ENCODE measurements around the gene PRSS38.

PRSS38 gene

GRCh38 chr1:227815468-227816409 lies at the start of gene PRSS38:
Gene PRSS38 (plus strand): TSS chr1:227815675. CDS start chr1:227815717, 42 bp downstream.
- Histone ChIP-seq H3K36me3 (ENCODE audit: insufficient read depth, low read length) (no peaks in the 10 kb centered on the region), H3K9me3 (ENCODE audit: low read depth, low read length) (no peaks in the 10 kb centered on the region), H3K9ac (ENCODE audit: insufficient read length) (no peak within 1 kb of the TSS), H3K4me3 (no peak within 1 kb of the TSS), H3K27ac (no peak within 1 kb of the TSS)
- TF ChIP-seq FOXP2 (optimal IDR thresholded peaks at IDR 0.05; ENCODE audit: control extremely low read depth, extremely low read length, insufficient read depth): no peak
- no peak for TF ChIP-seq EZH2 (IDR thresholded peaks at IDR 0.05)
- TF ChIP-seq POLR2AphosphoS5 (IDR thresholded peaks at IDR 0.05; ENCODE audit: borderline replicate concordance, low read depth, low read length): no peak
- no peak for DNase-seq (ENCODE audit: low read depth, low spot score)

- no peak overlapping the region for H3K9ac ChIP-seq (ENCODE audit: insufficient read length)
- peaks cover 18% of the 10 kb centered on the region; the same call in 1 of the 2 replicates for H3K36me3 ChIP-seq (ENCODE audit: insufficient read depth, low read length)
- H3K9me3 ChIP-seq (ENCODE audit: low read depth, low read length): no peaks in the 10 kb centered on the region
- H3K27ac ChIP-seq: no peak overlapping the region
- no peak overlapping the region for H3K4me3 ChIP-seq
- TF ChIP-seq FOXP2 (optimal IDR thresholded peaks at IDR 0.05; ENCODE audit: control extremely low read depth, extremely low read length, insufficient read depth) (no peak), POLR2AphosphoS5 (IDR thresholded peaks at IDR 0.05; ENCODE audit: borderline replicate concordance, low read depth, low read length) (no peak), EZH2 (IDR thresholded peaks at IDR 0.05) (no peak)
- DNase-seq (ENCODE audit: low read depth, low spot score): no peak
Observed at GRCh38 chr1:227766015-227766634, 49.4 kb upstream of the PRSS38 start.

GRCh38 chr1:227766653-227767277 lies 48.7 kb upstream of the PRSS38 start:
- Histone ChIP-seq H3K9ac (ENCODE audit: insufficient read length) (no peak overlapping the region), H3K27ac (no peak overlapping the region), H3K4me3 (no peak overlapping the region), H3K36me3 (ENCODE audit: insufficient read depth, low read length) (peaks cover 13% of the 10 kb centered on the region; the same call in 1 of the 2 replicates), H3K9me3 (ENCODE audit: low read depth, low read length) (no peaks in the 10 kb centered on the region)
- TF ChIP-seq FOXP2 (optimal IDR thresholded peaks at IDR 0.05; ENCODE audit: control extremely low read depth, extremely low read length, insufficient read depth): no peak
- TF ChIP-seq POLR2AphosphoS5 (IDR thresholded peaks at IDR 0.05; ENCODE audit: borderline replicate concordance, low read depth, low read length): no peak
- no peak for TF ChIP-seq EZH2 (IDR thresholded peaks at IDR 0.05)
- no peak for DNase-seq (ENCODE audit: low read depth, low spot score)

GRCh38 chr1:227767401-227768124 lies 47.9 kb upstream of the PRSS38 start:
- Histone ChIP-seq H3K27ac (no peak overlapping the region), H3K9me3 (ENCODE audit: low read depth, low read length) (no peaks in the 10 kb centered on the region), H3K9ac (ENCODE audit: insufficient read length) (no peak overlapping the region), H3K4me3 (no peak overlapping the region), H3K36me3 (ENCODE audit: insufficient read depth, low read length) (peaks cover 13% of the 10 kb centered on the region; the same call in 1 of the 2 replicates)
- no peak for DNase-seq (ENCODE audit: low read depth, low spot score)
- no peak for TF ChIP-seq FOXP2 (optimal IDR thresholded peaks at IDR 0.05; ENCODE audit: control extremely low read depth, extremely low read length, insufficient read depth)
- no peak for TF ChIP-seq EZH2 (IDR thresholded peaks at IDR 0.05)
- TF ChIP-seq POLR2AphosphoS5 (IDR thresholded peaks at IDR 0.05; ENCODE audit: borderline replicate concordance, low read depth, low read length): no peak

- no peak for TF ChIP-seq EZH2 (IDR thresholded peaks at IDR 0.05)
- TF ChIP-seq POLR2AphosphoS5 (IDR thresholded peaks at IDR 0.05; ENCODE audit: borderline replicate concordance, low read depth, low read length): no peak
- no peak for TF ChIP-seq FOXP2 (optimal IDR thresholded peaks at IDR 0.05; ENCODE audit: control extremely low read depth, extremely low read length, insufficient read depth)
- Histone ChIP-seq H3K9ac (ENCODE audit: insufficient read length) (no peak overlapping the region), H3K36me3 (ENCODE audit: insufficient read depth, low read length) (peaks cover 13% of the 10 kb centered on the region; the same call in 1 of the 2 replicates), H3K4me3 (no peak overlapping the region), H3K9me3 (ENCODE audit: low read depth, low read length) (no peaks in the 10 kb centered on the region), H3K27ac (no peak overlapping the region)
- no peak for DNase-seq (ENCODE audit: low read depth, low spot score)
Observed at GRCh38 chr1:227768125-227768439, 47.4 kb upstream of the PRSS38 start.

GRCh38 chr1:227768640-227769039 lies 46.8 kb upstream of the PRSS38 start:
- no peak for DNase-seq (ENCODE audit: low read depth, low spot score)
- Histone ChIP-seq H3K9me3 (ENCODE audit: low read depth, low read length) (no peaks in the 10 kb centered on the region), H3K27ac (no peak overlapping the region), H3K36me3 (ENCODE audit: insufficient read depth, low read length) (peaks cover 13% of the 10 kb centered on the region; the same call in 1 of the 2 replicates), H3K9ac (ENCODE audit: insufficient read length) (no peak overlapping the region), H3K4me3 (no peak overlapping the region)
- TF ChIP-seq FOXP2 (optimal IDR thresholded peaks at IDR 0.05; ENCODE audit: control extremely low read depth, extremely low read length, insufficient read depth) (no peak), EZH2 (IDR thresholded peaks at IDR 0.05) (no peak), POLR2AphosphoS5 (IDR thresholded peaks at IDR 0.05; ENCODE audit: borderline replicate concordance, low read depth, low read length) (no peak)

- H3K36me3 ChIP-seq (ENCODE audit: insufficient read depth, low read length): peaks cover 13% of the 10 kb centered on the region; the same call in 1 of the 2 replicates
- H3K4me3 ChIP-seq: no peak overlapping the region
- H3K27ac ChIP-seq: no peak overlapping the region
- H3K9me3 ChIP-seq (ENCODE audit: low read depth, low read length): no peaks in the 10 kb centered on the region
- no peak for DNase-seq (ENCODE audit: low read depth, low spot score)
- TF ChIP-seq EZH2 (IDR thresholded peaks at IDR 0.05): no peak
- no peak for TF ChIP-seq FOXP2 (optimal IDR thresholded peaks at IDR 0.05; ENCODE audit: control extremely low read depth, extremely low read length, insufficient read depth)
- TF ChIP-seq POLR2AphosphoS5 (IDR thresholded peaks at IDR 0.05; ENCODE audit: borderline replicate concordance, low read depth, low read length): no peak
- no peak overlapping the region for H3K9ac ChIP-seq (ENCODE audit: insufficient read length)
Observed at GRCh38 chr1:227769047-227769935, 46.2 kb upstream of the PRSS38 start.
